ENCODE measurements around the gene PDSS2. TPM values are rescaled to one million over a fixed set of nuclear protein-coding genes. Genes with fewer than 3 reads are reported as not detected.
"Not testable (repeated sequence)": the region's sequence is repeated elsewhere in the genome, so short reads cannot be mapped to it uniquely, and the experiment has no call there.

The PDSS2 gene
- polyA plus RNA-seq, 1 experiment: 11.6 TPM

DNA sequence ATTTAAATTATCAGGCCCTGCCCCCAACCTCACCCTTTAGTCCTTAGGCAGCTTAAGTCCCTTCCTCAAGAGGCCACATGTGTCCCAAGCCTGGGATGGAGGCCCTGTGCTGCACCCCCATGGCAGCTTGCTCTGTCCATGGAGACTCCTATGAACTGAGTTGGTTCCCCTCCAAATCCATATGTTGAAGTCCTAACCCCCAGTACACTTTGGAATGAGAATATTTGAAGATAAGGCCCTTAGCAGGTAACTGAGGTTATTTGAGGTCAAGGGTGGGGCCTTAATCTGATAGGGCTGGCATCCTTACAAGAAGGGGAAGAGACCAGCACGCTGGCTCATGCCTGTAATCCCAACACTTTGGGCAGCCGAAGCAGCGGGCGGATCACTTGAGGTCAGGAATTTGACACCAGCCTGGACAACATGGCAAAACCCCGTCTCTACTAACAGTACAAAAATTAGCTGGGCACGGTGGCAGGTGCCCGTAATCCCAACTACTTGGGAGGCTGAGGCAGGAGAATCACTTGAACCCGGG, 337.3 kb downstream of the PDSS2 start:
- Histone ChIP-seq H3K27me3 (ENCODE audit: control insufficient read depth, insufficient read depth, low read length) (peaks cover 2% of the 10 kb centered on the region; the same call in 1 of the 2 replicates), H3K4me3 (ENCODE audit: low read depth, low read length) (no peak overlapping the region), H3K36me3 (ENCODE audit: control insufficient read depth, insufficient read depth, low read length) (no peaks in the 10 kb centered on the region)
- DNase-seq (ENCODE audit: low read depth): no peak
- TF ChIP-seq, protein P1, sequence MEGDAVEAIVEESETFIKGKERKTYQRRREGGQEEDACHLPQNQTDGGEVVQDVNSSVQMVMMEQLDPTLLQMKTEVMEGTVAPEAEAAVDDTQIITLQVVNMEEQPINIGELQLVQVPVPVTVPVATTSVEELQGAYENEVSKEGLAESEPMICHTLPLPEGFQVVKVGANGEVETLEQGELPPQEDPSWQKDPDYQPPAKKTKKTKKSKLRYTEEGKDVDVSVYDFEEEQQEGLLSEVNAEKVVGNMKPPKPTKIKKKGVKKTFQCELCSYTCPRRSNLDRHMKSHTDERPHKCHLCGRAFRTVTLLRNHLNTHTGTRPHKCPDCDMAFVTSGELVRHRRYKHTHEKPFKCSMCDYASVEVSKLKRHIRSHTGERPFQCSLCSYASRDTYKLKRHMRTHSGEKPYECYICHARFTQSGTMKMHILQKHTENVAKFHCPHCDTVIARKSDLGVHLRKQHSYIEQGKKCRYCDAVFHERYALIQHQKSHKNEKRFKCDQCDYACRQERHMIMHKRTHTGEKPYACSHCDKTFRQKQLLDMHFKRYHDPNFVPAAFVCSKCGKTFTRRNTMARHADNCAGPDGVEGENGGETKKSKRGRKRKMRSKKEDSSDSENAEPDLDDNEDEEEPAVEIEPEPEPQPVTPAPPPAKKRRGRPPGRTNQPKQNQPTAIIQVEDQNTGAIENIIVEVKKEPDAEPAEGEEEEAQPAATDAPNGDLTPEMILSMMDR (IDR thresholded peaks at IDR 0.05; ENCODE audit: insufficient read depth, low read depth, low read length): no peak
- POLR2A ChIA-PET: no interaction called here
- CTCF ChIA-PET: interaction anchor here (0.6 to 1.4 kb wide), 2 partner anchors 8 to 51 kb away, joined by 3 to 4 read pairs; no protein-coding TSS in a partner anchor

DNA sequence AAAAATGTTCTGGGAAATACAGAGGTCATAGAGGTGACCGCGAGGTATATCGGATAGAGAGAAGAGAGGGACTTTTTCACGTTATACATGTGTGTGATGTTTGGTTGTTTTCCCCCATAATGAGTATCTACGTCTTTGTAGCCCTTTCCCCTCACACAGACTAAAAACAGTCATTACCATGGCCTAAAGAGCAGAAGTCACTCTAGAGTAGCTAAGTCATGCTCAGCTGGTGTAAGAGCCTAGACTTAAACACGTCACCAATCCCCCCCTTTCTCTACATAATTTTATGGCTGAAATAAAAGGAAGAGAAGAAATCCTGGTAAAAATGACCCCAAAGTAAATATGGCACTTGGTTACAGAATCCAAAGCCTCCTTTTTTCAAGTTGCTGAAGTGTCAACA, 338.1 kb downstream of the PDSS2 start:
- POLR2A ChIA-PET: no interaction called here
- Histone ChIP-seq H3K27me3 (ENCODE audit: control insufficient read depth, insufficient read depth, low read length) (peaks cover 5% of the 10 kb centered on the region), H3K36me3 (ENCODE audit: control insufficient read depth, insufficient read depth, low read length) (no peaks in the 10 kb centered on the region), H3K4me3 (ENCODE audit: low read depth, low read length) (no peak overlapping the region)
- CTCF ChIA-PET: interaction anchor here (0.6 to 2.1 kb wide), 3 partner anchors 11 to 758 kb away, joined by 3 to 5 read pairs (median 5); no protein-coding TSS in a partner anchor
- DNase-seq (ENCODE audit: low read depth): no peak
- TF ChIP-seq, protein P1 (IDR thresholded peaks at IDR 0.05; ENCODE audit: insufficient read depth, low read depth, low read length): no peak

DNA sequence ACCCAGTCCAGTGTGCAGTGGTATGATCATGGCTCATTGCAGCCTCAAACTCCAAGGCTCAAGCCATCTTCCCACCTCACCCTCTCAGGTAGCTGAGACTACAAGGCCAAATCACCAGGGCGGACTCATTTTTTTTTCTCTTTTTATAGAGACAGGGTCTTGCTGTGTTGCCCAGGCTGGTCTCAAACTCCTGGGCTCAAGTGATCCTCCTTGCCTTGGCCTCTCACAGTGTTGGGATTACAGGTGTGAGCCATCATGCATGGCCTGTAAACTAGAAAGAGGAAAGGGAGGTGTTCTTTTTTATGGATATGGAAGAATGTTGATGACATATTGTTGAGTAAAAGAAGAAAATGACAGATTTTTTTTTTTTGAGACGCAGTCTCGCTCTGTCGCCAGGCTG, 339.0 kb downstream of the PDSS2 start:
- no peak for DNase-seq (ENCODE audit: low read depth)
- TF ChIP-seq, protein P1 (IDR thresholded peaks at IDR 0.05; ENCODE audit: insufficient read depth, low read depth, low read length): no peak
- ChIA-PET POLR2A (no interaction called here), CTCF (interaction anchor here (2.1 kb wide), 1 partner anchor 12 kb away, joined by 5 read pairs; no protein-coding TSS in a partner anchor)
- Histone ChIP-seq H3K27me3 (ENCODE audit: control insufficient read depth, insufficient read depth, low read length) (peaks cover 5% of the 10 kb centered on the region), H3K36me3 (ENCODE audit: control insufficient read depth, insufficient read depth, low read length) (no peaks in the 10 kb centered on the region), H3K4me3 (ENCODE audit: low read depth, low read length) (no peak overlapping the region)

DNA sequence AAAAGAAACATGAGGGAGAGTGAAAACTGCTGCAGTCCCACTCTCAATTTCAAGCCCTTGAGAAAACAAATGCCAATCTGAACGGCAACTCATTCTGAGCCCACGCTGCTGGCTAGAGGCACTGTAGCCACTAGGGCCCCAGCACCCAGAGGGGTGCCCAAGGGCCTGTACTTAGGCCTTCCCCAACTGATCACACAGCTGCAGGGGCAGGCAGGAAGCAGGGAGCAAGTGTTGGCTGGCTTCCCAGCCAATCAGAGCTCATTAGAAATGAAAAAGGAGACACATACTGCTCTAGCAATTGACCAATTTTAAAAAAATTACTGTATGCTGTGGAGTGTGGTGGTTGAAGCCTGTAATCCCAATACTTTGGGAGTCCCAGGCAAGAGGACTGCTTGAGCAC, 340.4 kb downstream of the PDSS2 start:
- Histone ChIP-seq H3K4me3 (ENCODE audit: low read depth, low read length) (no peak overlapping the region), H3K27me3 (ENCODE audit: control insufficient read depth, insufficient read depth, low read length) (peaks cover 5% of the 10 kb centered on the region), H3K36me3 (ENCODE audit: control insufficient read depth, insufficient read depth, low read length) (no peaks in the 10 kb centered on the region)
- ChIA-PET POLR2A (no interaction called here), CTCF (no interaction called here)
- TF ChIP-seq, protein P1 (IDR thresholded peaks at IDR 0.05; ENCODE audit: insufficient read depth, low read depth, low read length): no peak
- DNase-seq (ENCODE audit: low read depth): no peak

DNA sequence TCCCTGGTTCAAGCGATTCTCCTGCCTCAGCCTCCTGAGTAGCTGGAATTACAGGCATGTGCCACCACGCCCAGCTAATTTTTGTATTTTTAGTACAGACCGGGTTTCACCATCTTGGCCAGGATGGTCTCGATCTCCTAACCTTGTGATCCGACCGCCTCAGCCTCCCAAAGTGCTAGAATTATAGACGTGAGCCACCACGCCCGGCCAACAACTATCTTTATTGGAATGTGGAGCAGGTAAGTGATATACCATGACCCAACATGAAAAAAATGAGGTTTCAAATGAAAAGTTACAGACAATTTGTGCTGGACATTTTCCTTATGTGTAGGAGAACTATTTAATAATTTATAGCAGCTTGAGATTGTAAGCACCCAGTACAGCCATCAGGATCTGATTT, 340.8 kb downstream of the PDSS2 start:
- H3K27me3 ChIP-seq (ENCODE audit: control insufficient read depth, insufficient read depth, low read length); H3K36me3 ChIP-seq (ENCODE audit: control insufficient read depth, insufficient read depth, low read length); POLR2A ChIA-PET; H3K4me3 ChIP-seq (ENCODE audit: low read depth, low read length); CTCF ChIA-PET; DNase-seq (ENCODE audit: low read depth): not testable (repeated sequence)

DNA sequence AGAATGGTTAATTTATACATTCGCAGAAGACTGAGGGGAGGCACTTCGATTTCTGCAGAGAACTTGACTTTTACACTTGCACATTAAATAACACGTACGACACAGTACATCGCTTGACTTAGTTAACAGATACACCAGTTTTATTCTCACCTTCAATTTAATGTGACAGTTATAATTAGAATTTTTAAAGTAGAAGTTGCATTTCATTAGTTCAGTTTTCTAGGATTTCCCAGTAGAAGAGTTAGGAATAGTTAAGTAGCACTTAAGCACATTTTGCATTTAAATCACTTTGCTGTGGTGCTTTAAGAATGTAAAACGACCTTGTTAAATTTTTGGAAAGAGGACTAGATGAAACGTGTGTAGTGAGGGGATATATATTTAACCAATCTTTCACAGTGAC, 342.4 kb downstream of the PDSS2 start:
- TF ChIP-seq, protein P1 (IDR thresholded peaks at IDR 0.05; ENCODE audit: insufficient read depth, low read depth, low read length): no peak
- peaks cover 5% of the 10 kb centered on the region; the same call in 1 of the 2 replicates for H3K27me3 ChIP-seq (ENCODE audit: control insufficient read depth, insufficient read depth, low read length)
- H3K36me3 ChIP-seq (ENCODE audit: control insufficient read depth, insufficient read depth, low read length): no peaks in the 10 kb centered on the region
- POLR2A ChIA-PET: no interaction called here
- DNase-seq (ENCODE audit: low read depth): no peak
- CTCF ChIA-PET: interaction anchor here (1.4 kb wide), 1 partner anchor 89 kb away, joined by 3 read pairs; the partner anchor contains the start of gene MTRES1
- no peak overlapping the region for H3K4me3 ChIP-seq (ENCODE audit: low read depth, low read length)

Data from BJ (cell line).